Heart right ventricle (tissue), 16 donors: ENCODE measurements around the gene SPEG. TPM values are rescaled to one million over a fixed set of nuclear protein-coding genes. Genes with fewer than 3 reads are reported as not detected.
A peak's percentile ranks its signal among the peaks of the same experiment; 100 is the strongest.

Source experiments
- ATAC-seq, 8 donors: fragments of 200-7000 bp; cut with Tn5 transposase; one replicate each; pipeline ENCODE4 v1.9.1; 2020; ENCODE audit warnings: mild to moderate bottlenecking in 8 of 8, moderate library complexity in 8 of 8, moderate number of reproducible peaks in 1 of 8
- DNase-seq, 2 donors: peaks; one replicate each; pipeline ENCODE4 v3.0.0-alpha.2; 2020
- H3K27ac ChIP-seq, 10 donors: fragments of 200-600 bp; sonication (generic) in 2 of 10; one replicate each; pipeline versions ENCODE4 v1.5.0 to v1.8.0; 2020 to 2022; ENCODE audit warnings: mild to moderate bottlenecking in 3 of 10
- H3K27me3 ChIP-seq, 7 donors: fragments of 200-600 bp; one replicate each; pipeline ENCODE4 v1.8.0; 2021 to 2022; ENCODE audit warnings: mild to moderate bottlenecking in 2 of 7
- H3K36me3 ChIP-seq, 9 donors: fragments of 200-600 bp; sonication (generic) in 1 of 9; one replicate each; pipeline versions ENCODE4 v1.5.0 to v1.8.0; 2020 to 2022; ENCODE audit warnings: mild to moderate bottlenecking in 2 of 9
- H3K4me1 ChIP-seq, 9 donors: fragments of 200-600 bp; sonication (generic) in 1 of 9; one replicate each; pipeline versions ENCODE4 v1.5.0 to v1.8.0; 2020 to 2022; ENCODE audit warnings: mild to moderate bottlenecking in 4 of 9
- H3K4me3 ChIP-seq, 10 donors: fragments of 200-600 bp; sonication (generic) in 2 of 10; one replicate each; pipeline versions ENCODE4 v1.5.0 to v1.8.0; 2020 to 2022; ENCODE audit warnings: mild to moderate bottlenecking in 7 of 10, moderate library complexity in 2 of 10
- H3K9me3 ChIP-seq, 11 donors: fragments of 200-600 bp in 10 of 11; sonication (generic) in 2 of 11; one replicate each; pipeline versions ENCODE4 v1.5.0 to v1.8.0; 2013 to 2022; ENCODE audit warnings: mild to moderate bottlenecking in 2 of 11, control low read depth in 1 of 11, moderate library complexity in 1 of 11
- WGBS, 2 donors: extraction: QIAGEN DNeasy Blood & Tissue Kit; methylation state at CpG; one replicate each; pipeline ENCODE4 v1.1.7; 2013; ENCODE audit warnings: inconsistent platforms in 1 of 2; 5-methylcytosine and 5-hydroxymethylcytosine counted together
- intact Hi-C, 10 donors: fragments of 100-400 bp; cut with DNase I; formaldehyde crosslinking; loops; one replicate each; pipeline versions ENCODE4 v1.11.1 to v1.14.2; 2022
- polyA plus RNA-seq, 2 donors: library from polyadenylated mRNA; stranded (reverse); fragments of 200-250 nt; gene quantifications; one replicate each; pipeline ENCODE4 v1.2.3, GENCODE V29; 2013
- total RNA-seq, 10 donors: library from RNA; stranded (reverse); fragmentation: NEBNext Ultra II Directional in 3 of 10; extraction: Animal tissue kit (Norgen Biotek cat#: 25700) in 3 of 10; gene quantifications; one replicate each; pipeline versions ENCODE4 v1.2.1 to v1.2.4, GENCODE V29; 2021 to 2023
- TF ChIP-seq, protein P1 (sequence below), 9 donors: fragments of 200-600 bp; sonication (generic) in 2 of 9; IDR thresholded peaks; one replicate each; pipeline versions ENCODE4 v1.5.0 to v1.8.0; 2021 to 2022; ENCODE audit warnings: antibody characterized with exemption in 9 of 9, mild to moderate bottlenecking in 5 of 9, moderate library complexity in 1 of 9
- donor health status: Arrhythmogenic right ventricular cardiomyopathy.
- donor health status: ischemic (EF 13 %, LVEDD 7.1; RV severe dilation, severe dysfunction).
- donor health status: healthy with polysubstance abuse.
- donor health status: DM: no; HTN: yes; CAD: no.
- donor health status: DM: no; HTN: no; CAD: no.
- donor health status: ischemic (EF 25% LVEDD 6.9; RV normal size, moderate dysfunction).
- donor health status: ischemic (EF 25% LVEDD 5.7; RV mildly dilated, moderate dysfunction).
- donor health status: healthy.
- donor health status: DM: yes; HTN: yes; CAD: no.
- donor health status: Ischemic cardiomyopathy.
- donor health status: ischemic (EF 35%, LVEDD 5.7; RV mildly dilated, moderate dysfunction).
- donor health status: nonischemic (EF 11% LVEDD 7.7; RV severe dilation, severe dysfunction).
- donor health status: DM: yes; HTN: yes; CAD: no.
- donor health status: PGD.
- donor health status: ischemic (EF 29% LVEDD 5.4; RV normal size, mild dysfunction).
- donor health status: nonischemic (EF 23%, LVEDD 6.1; RV moderate dilation, normal function).

SPEG gene
- total and polyA plus RNA-seq, 12 donors = 62.9 to 151 (median 120) TPM

GRCh38 chr2:219520079-219520478 is 85.4 kb downstream of the SPEG start:
- ATAC-seq (peak in 5 of 8 donors; percentile 13 to 61 (median 20)), DNase-seq (no peak)
- WGBS, 2 donors = 64 to 80% methylated on average over 7 to 8 of the region's 8 CpGs
- Histone ChIP-seq H3K4me3 (no peak overlapping the region), H3K27ac (peak overlapping the region in 3 of 10 donors; percentile 39 to 81 (median 77)), H3K4me1 (peaks cover 9 to 43% (median 25%) of the 10 kb centered on the region in 9 donors), H3K27me3 (peaks cover 5 to 93% (median 39%) of the 10 kb centered on the region in 7 donors), H3K36me3 (no peaks in the 10 kb centered on the region), H3K9me3 (no peaks in the 10 kb centered on the region)
- TF ChIP-seq, protein P1, sequence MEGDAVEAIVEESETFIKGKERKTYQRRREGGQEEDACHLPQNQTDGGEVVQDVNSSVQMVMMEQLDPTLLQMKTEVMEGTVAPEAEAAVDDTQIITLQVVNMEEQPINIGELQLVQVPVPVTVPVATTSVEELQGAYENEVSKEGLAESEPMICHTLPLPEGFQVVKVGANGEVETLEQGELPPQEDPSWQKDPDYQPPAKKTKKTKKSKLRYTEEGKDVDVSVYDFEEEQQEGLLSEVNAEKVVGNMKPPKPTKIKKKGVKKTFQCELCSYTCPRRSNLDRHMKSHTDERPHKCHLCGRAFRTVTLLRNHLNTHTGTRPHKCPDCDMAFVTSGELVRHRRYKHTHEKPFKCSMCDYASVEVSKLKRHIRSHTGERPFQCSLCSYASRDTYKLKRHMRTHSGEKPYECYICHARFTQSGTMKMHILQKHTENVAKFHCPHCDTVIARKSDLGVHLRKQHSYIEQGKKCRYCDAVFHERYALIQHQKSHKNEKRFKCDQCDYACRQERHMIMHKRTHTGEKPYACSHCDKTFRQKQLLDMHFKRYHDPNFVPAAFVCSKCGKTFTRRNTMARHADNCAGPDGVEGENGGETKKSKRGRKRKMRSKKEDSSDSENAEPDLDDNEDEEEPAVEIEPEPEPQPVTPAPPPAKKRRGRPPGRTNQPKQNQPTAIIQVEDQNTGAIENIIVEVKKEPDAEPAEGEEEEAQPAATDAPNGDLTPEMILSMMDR (IDR thresholded peaks at IDR 0.05) = no peak
- intact Hi-C loops = loop anchor here in 2 of 10 donors (2.0 to 5.0 kb wide), 2 partner anchors 43 to 61 kb away; no protein-coding TSS in a partner anchor

- TF ChIP-seq, protein P1 (IDR thresholded peaks at IDR 0.05) = peak; percentile 18 to 69 (median 54)
- H3K27ac ChIP-seq = peak overlapping the region in 7 of 10 donors; percentile 35 to 81 (median 62)
- ATAC-seq (peak; percentile 58 to 79 (median 66)), DNase-seq (peak in 1 of 2 donors; percentile 45)
- peaks cover 14 to 52% (median 25%) of the 10 kb centered on the region in 9 donors for H3K4me1 ChIP-seq
- H3K4me3 ChIP-seq = no peak overlapping the region
- H3K9me3 ChIP-seq = no peaks in the 10 kb centered on the region
- no peaks in the 10 kb centered on the region for H3K36me3 ChIP-seq
- peaks cover 5 to 92% (median 41%) of the 10 kb centered on the region in 7 donors for H3K27me3 ChIP-seq
- intact Hi-C loops = loop anchor here in 2 of 10 donors (2.0 to 5.0 kb wide), 2 partner anchors 44 to 62 kb away; no protein-coding TSS in a partner anchor
- WGBS, 2 donors = 15 to 18% methylated on average over 14 of the region's 14 CpGs
Observed at GRCh38 chr2:219521066-219521880, 86.6 kb downstream of the SPEG start.

- peak in 6 of 8 donors; percentile 1 to 35 (median 18) for ATAC-seq
- Histone ChIP-seq H3K27ac (peak overlapping the region in 7 of 10 donors; percentile 23 to 81 (median 62)), H3K4me3 (peak overlapping the region in 9 of 10 donors; percentile 7 to 42 (median 27)), H3K36me3 (no peaks in the 10 kb centered on the region), H3K4me1 (peaks cover 15 to 63% (median 30%) of the 10 kb centered on the region in 9 donors), H3K27me3 (peaks cover 5 to 94% (median 52%) of the 10 kb centered on the region in 7 donors), H3K9me3 (no peaks in the 10 kb centered on the region)
- intact Hi-C loops = loop anchor here in 1 of 10 donors (5.0 kb wide), 1 partner anchor 45 kb away; no protein-coding TSS in a partner anchor
- DNase-seq = no peak
- WGBS, 2 donors = 3 to 5% methylated on average over 58 to 70 of the region's 70 CpGs
- TF ChIP-seq, protein P1 (IDR thresholded peaks at IDR 0.05) = peak in 1 of 9 donors; percentile 18
Observed at GRCh38 chr2:219522111-219523030, 87.7 kb downstream of the SPEG start.
